GM23338 (cell line): ENCODE measurements around the gene IGFLR1.

Source experiments
- JUNB ChIP-seq: IDR thresholded peaks from one replicate; pipeline ENCODE4 v1.6.1; 2016; ENCODE audit warnings: antibody characterized with exemption; ENCODE audit not compliant: unreplicated experiment
- TF ChIP-seq, protein P1 (sequence below), 2 experiments: fragments of 200-600 bp in 1 of 2; sonication (generic) in 1 of 2; conservative IDR thresholded peaks; 2 replicates each; pipeline versions ENCODE4 v1.5.1 to v1.6.1; 2016 to 2017; ENCODE audit warnings: antibody characterized with exemption in 2 of 2, low read depth in 2 of 2, mild to moderate bottlenecking in 2 of 2, moderate library complexity in 1 of 2

- TF ChIP-seq, protein P1, sequence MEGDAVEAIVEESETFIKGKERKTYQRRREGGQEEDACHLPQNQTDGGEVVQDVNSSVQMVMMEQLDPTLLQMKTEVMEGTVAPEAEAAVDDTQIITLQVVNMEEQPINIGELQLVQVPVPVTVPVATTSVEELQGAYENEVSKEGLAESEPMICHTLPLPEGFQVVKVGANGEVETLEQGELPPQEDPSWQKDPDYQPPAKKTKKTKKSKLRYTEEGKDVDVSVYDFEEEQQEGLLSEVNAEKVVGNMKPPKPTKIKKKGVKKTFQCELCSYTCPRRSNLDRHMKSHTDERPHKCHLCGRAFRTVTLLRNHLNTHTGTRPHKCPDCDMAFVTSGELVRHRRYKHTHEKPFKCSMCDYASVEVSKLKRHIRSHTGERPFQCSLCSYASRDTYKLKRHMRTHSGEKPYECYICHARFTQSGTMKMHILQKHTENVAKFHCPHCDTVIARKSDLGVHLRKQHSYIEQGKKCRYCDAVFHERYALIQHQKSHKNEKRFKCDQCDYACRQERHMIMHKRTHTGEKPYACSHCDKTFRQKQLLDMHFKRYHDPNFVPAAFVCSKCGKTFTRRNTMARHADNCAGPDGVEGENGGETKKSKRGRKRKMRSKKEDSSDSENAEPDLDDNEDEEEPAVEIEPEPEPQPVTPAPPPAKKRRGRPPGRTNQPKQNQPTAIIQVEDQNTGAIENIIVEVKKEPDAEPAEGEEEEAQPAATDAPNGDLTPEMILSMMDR (conservative IDR thresholded peaks at IDR 0.05; ENCODE audit: low read depth in 2 of 2), result no peak
- no peak for TF ChIP-seq JUNB
Measured at GRCh38 chr19:35777086-35777841, 35.0 kb upstream of the IGFLR1 start.
